Adrenal gland (tissue), 12 donors: ENCODE results near the gene SNAPIN. TPM values are rescaled to one million over a fixed set of nuclear protein-coding genes. Genes with fewer than 3 reads are reported as not detected.

Experiments
- DNase-seq, 7 donors: peaks; one replicate each; pipeline ENCODE4 v3.0.0-alpha.2; 2019 to 2020
- H3K27ac ChIP-seq, 5 donors: fragments of 200-600 bp; sonication (generic) in 4 of 5; 1 replicate in 3 of 5; 2 replicates in 2 of 5; pipeline versions ENCODE4 v1.5.1 to v1.8.0; 2016 to 2020; ENCODE audit warnings: mild to moderate bottlenecking in 1 of 5
- H3K27me3 ChIP-seq: fragments of 200-600 bp; 2 replicates; pipeline ENCODE4 v1.8.0; 2021
- H3K36me3 ChIP-seq, 2 donors: fragments of 200-600 bp; replicated peaks in 1 of 2; 1 replicate in 1 of 2; 2 replicates in 1 of 2; pipeline versions ENCODE4 v1.5.1 to v1.8.0; 2018 to 2022
- H3K4me1 ChIP-seq, 2 donors: fragments of 200-600 bp; replicated peaks in 1 of 2; 1 replicate in 1 of 2; 2 replicates in 1 of 2; pipeline versions ENCODE4 v1.5.1 to v1.8.0; 2018 to 2021
- H3K4me3 ChIP-seq, 4 donors: fragments of 200-600 bp; sonication (generic) in 3 of 4; one replicate each; pipeline ENCODE4 v1.5.1; 2016 to 2018
- H3K9me3 ChIP-seq, 3 donors: fragments of 200-600 bp; sonication (generic) in 1 of 3; replicated peaks in 1 of 3; 1 replicate in 2 of 3; 2 replicates in 1 of 3; pipeline versions ENCODE4 v1.5.1 to v1.8.0; 2016 to 2021
- POLR2A ChIP-seq, 2 donors: fragments of 450-650 bp; IDR thresholded peaks; one replicate each; pipeline ENCODE4 v1.6.1; 2017; ENCODE audit warnings: antibody characterized with exemption in 2 of 2, mild to moderate bottlenecking in 2 of 2, moderate library complexity in 1 of 2
- WGBS, 4 donors: extraction: QIAGEN DNeasy Blood & Tissue Kit in 2 of 4; methylation state at CpG; one replicate each; pipeline versions ENCODE4 v1.1.5 to v1.1.7; 2013 to 2017; 5-methylcytosine and 5-hydroxymethylcytosine counted together
- intact Hi-C, 2 donors: fragments of 100-400 bp; cut with DNase I; formaldehyde crosslinking; loops; one replicate each; pipeline versions ENCODE4 v1.14.1 to v1.15.0; 2022 to 2023
- polyA plus RNA-seq, 3 donors: library from polyadenylated mRNA; stranded (reverse); fragments of 200-250 nt in 2 of 3; fragments of 350-450 nt in 1 of 3; fragmentation: Illumina TruSeq in 1 of 3; extraction: RNeasy Lipid Tissue Mini Kit (QIAGEN cat#74804) in 1 of 3; gene quantifications; one replicate each; pipeline ENCODE4 v1.2.3, GENCODE V29; 2013 to 2014
- total RNA-seq, 9 donors: library from RNA; depleted of rRNA in 4 of 9; stranded (reverse); fragments of >200 nt in 4 of 9; fragments of 120-200 nt in 1 of 9; fragmentation: NEBNext Ultra II Directional in 1 of 9; extraction: Animal tissue kit (Norgen Biotek cat#: 25700) in 1 of 9; gene quantifications; one replicate each; pipeline versions ENCODE4 v1.1.0 to v1.2.4, GENCODE V29; 2013 to 2023
- TF ChIP-seq, protein P1 (sequence below), 6 experiments: fragments of 450-650 bp in 4 of 6; fragments of 200-600 bp in 2 of 6; sonication (generic) in 1 of 6; IDR thresholded peaks; 1 replicate in 5 of 6; 2 replicates in 1 of 6; pipeline versions ENCODE4 v1.5.1 to v1.8.0; 2016 to 2021; ENCODE audit warnings: antibody characterized with exemption in 6 of 6, mild to moderate bottlenecking in 2 of 6, moderate library complexity in 1 of 6
- donor health status: healthy with polysubstance abuse.
- donor health status: Bipolar disorder and iron deficiency.
- donor health status: DM: yes; HTN: yes; CAD: no.
- donor health status: DM: no; HTN: no; CAD: no.
- donor health status: DM: no; HTN: no; CAD: no.
- donor health status: DM: yes; HTN: yes; CAD: no.

SNAPIN gene
- total and polyA plus RNA-seq, 12 donors: 37.7 to 176 (median 70.1) TPM

DNA sequence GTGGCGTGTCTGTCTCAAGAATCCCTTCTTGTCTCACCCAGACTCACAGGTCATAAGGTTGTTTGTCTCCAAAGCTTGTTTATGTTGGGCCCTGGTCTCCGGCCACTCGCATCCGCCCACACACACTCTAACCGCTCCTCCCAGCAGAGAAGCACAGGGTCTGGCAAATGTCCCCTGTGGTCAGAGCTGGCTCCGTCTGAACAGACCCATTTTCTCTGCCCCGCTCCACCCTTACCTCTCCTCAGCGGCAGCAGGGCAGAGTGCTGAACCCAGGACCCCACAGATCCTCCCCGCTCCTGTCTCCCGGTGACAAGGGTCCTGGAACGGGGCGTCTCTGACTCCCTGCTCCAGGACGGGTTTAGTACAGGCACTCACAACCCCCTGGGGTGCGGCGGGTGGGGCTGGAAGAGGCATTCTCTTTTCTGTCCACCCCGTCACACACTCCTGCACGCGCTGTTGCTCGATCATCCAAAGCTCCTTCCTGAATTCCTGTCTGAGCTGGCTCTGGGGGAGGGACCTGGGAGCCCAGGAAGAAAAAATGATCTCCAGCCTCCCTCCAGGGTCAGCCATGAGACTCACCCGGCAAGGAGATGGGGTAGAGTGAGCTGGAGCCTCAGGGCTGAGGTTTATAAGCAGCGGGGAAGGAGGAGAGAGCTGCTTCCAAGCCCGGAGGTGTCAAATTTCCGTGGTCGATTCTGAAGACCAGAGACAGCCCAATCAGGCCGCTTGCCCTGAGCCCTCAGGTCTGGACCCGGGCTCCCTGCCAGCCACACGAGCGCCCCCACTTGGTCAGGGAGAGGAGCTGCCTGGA lies 31.4 kb upstream of the SNAPIN start, which contains the start of gene S100A13:
Gene S100A13 (minus strand): TSS at position 602 of the 811 bp plus-strand sequence. CDS start 1,033 bp downstream, outside the sequence.
- DNase-seq: peak; percentile 74 to 93 (median 86)
- WGBS, 4 donors: 7 to 35% (median 18%) methylated on average over 9 to 28 of the region's 28 CpGs
- Histone ChIP-seq H3K4me1 (peaks cover 11 to 24% of the 10 kb centered on the region in 2 donors), H3K27ac (peak within 1 kb of the TSS in 4 of 5 donors; percentile 39 to 91 (median 72)), H3K9me3 (no peaks in the 10 kb centered on the region), H3K36me3 (no peaks in the 10 kb centered on the region), H3K4me3 (peak within 1 kb of the TSS in 3 of 4 donors; percentile 30 to 52 (median 41)), H3K27me3 (no peaks in the 10 kb centered on the region)
- peak in 1 of 2 donors; percentile 61 for TF ChIP-seq POLR2A (IDR thresholded peaks at IDR 0.05)
- TF ChIP-seq, protein P1, sequence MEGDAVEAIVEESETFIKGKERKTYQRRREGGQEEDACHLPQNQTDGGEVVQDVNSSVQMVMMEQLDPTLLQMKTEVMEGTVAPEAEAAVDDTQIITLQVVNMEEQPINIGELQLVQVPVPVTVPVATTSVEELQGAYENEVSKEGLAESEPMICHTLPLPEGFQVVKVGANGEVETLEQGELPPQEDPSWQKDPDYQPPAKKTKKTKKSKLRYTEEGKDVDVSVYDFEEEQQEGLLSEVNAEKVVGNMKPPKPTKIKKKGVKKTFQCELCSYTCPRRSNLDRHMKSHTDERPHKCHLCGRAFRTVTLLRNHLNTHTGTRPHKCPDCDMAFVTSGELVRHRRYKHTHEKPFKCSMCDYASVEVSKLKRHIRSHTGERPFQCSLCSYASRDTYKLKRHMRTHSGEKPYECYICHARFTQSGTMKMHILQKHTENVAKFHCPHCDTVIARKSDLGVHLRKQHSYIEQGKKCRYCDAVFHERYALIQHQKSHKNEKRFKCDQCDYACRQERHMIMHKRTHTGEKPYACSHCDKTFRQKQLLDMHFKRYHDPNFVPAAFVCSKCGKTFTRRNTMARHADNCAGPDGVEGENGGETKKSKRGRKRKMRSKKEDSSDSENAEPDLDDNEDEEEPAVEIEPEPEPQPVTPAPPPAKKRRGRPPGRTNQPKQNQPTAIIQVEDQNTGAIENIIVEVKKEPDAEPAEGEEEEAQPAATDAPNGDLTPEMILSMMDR (IDR thresholded peaks at IDR 0.05): peak; percentile 43 to 69 (median 54)
- intact Hi-C loops: no loop called here

DNA sequence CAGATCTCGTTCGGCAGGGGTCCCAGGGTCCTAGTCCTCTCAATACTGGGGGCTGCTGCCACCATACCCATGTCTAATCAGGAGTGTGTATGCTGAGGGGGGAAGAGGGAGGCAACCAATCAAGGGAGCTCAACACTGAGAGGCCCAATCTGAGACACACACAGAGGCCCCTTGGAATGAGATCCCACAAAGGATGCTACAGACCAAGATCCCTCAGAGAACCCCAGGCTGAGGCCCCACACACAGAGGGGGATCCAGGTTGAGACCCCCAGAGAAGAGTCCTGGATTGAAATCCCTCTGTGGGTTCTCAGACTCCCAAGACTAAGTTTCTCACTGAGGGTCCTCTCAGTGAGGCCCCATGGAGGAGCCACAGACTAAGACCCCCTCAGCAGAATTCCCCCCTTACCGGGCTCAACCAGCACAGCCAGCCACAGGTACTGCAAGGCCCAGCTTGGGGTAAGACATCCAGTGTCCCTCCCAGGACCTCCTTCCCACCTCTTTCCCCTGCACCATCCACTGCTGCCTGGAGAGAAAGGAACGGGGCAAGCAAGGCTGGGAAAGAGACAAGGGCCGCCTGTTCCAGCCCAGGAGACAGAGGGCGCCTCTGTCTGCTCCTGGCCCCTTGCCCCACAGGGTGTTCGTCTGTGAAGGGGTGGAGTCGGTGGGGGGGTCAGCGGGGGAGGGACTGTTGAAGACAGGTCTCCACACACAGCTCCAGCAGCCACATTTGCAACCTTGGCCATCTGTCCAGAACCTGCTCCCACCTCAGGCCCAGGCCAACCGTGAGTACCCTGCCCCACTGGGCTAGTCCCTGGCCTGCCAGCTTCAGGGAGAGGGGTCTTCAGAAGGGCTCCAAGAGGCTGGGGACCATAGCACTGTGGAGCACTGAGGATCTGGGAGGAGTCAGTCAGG lies 30.5 kb upstream of the SNAPIN start, which contains the start of gene S100A1:
Gene S100A1 (plus strand): TSS at position 720 of the 912 bp plus-strand sequence. CDS start 2,088 bp downstream, outside the sequence.
- 66 to 90% (median 70%) methylated on average over 6 to 10 of the region's 10 CpGs for WGBS, 4 donors
- Histone ChIP-seq H3K36me3 (no peaks in the 10 kb centered on the region), H3K4me1 (peaks cover 11 to 24% of the 10 kb centered on the region in 2 donors), H3K9me3 (no peaks in the 10 kb centered on the region), H3K4me3 (peak within 1 kb of the TSS in 3 of 4 donors; percentile 30 to 52 (median 41)), H3K27me3 (no peaks in the 10 kb centered on the region), H3K27ac (peak within 1 kb of the TSS in 4 of 5 donors; percentile 39 to 91 (median 72))
- no peak for DNase-seq
- intact Hi-C loops: no loop called here
- TF ChIP-seq POLR2A (IDR thresholded peaks at IDR 0.05): no peak
- TF ChIP-seq, protein P1 (IDR thresholded peaks at IDR 0.05): no peak

DNA sequence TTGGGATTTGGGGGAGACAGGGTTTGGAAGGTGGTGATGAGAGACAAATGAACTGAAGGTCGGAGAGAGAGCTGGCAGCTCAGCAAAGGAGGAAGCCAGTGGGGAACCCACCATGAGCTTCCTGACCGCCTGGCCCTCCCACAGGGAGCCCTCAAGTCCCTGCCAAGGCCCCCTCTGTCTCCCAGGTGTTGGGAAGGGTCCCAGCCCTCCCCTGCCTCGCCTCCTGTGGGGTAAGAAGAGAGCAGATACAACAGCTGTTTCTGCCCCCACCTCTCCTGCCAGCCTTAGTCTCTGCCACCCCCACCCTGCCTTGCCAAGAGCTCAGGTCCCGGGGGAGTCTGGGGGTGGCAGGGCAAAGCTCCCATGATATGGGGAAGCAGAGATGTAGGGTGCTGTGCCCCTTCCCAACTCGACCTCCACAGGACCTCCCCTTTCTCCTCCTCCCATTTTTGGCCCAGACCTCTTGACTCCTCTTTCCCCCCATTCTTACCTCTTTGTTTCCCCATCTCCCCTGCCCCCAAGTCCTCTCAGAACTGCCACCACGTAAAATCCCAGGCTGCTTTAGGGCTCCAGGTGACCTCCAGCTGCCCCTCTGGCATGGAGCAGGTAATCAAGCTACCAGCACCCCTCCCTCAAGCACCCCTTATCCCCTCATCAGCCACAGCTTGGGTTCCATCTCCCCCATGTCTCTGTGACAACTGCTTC lies 29.7 kb upstream of the SNAPIN start:
- Histone ChIP-seq H3K4me1 (peaks cover 17 to 24% of the 10 kb centered on the region in 2 donors), H3K36me3 (no peaks in the 10 kb centered on the region), H3K27ac (no peak overlapping the region), H3K4me3 (no peak overlapping the region), H3K9me3 (no peaks in the 10 kb centered on the region), H3K27me3 (no peaks in the 10 kb centered on the region)
- TF ChIP-seq, protein P1 (IDR thresholded peaks at IDR 0.05): no peak
- no peak for TF ChIP-seq POLR2A (IDR thresholded peaks at IDR 0.05)
- no peak for DNase-seq
- intact Hi-C loops: no loop called here
- 84 to 92% (median 87%) methylated on average over 4 to 6 of the region's 6 CpGs for WGBS, 4 donors
